H9 (cell line): ENCODE results near the gene TCF7L1. TPM values are rescaled to one million over a fixed set of nuclear protein-coding genes. Genes with fewer than 3 reads are reported as not detected.

ENCODE experiments used
- DNase-seq: peaks from one replicate; pipeline ENCODE4 v3.0.0-alpha.2; 2017
- H2AFZ ChIP-seq: one replicate; pipeline ENCODE4 v1.6.1; 2013; ENCODE audit warnings: mild to moderate bottlenecking, low read length, control low read depth, moderate library complexity
- H2AK5ac ChIP-seq: 2 replicates; pipeline ENCODE4 v1.6.1; 2013; ENCODE audit warnings: low read length, control low read depth, mixed read lengths; ENCODE audit not compliant: insufficient read length
- H2BK120ac ChIP-seq: one replicate; pipeline ENCODE4 v1.6.1; 2013; ENCODE audit warnings: low read depth, mild to moderate bottlenecking, low read length, control low read depth, inconsistent platforms; ENCODE audit not compliant: poor library complexity, severe bottlenecking
- H2BK12ac ChIP-seq: 2 replicates; pipeline ENCODE4 v1.6.1; 2013; ENCODE audit warnings: low read length, control low read depth, mixed read lengths, low read depth; ENCODE audit not compliant: insufficient read length
- H2BK15ac ChIP-seq: 2 replicates; pipeline ENCODE4 v1.6.1; 2013; ENCODE audit warnings: low read depth, low read length, control low read depth
- H2BK20ac ChIP-seq: one replicate; pipeline ENCODE4 v1.6.1; 2013; ENCODE audit warnings: low read depth, mild to moderate bottlenecking, low read length, control low read depth, inconsistent platforms; ENCODE audit not compliant: poor library complexity, severe bottlenecking
- H2BK5ac ChIP-seq: 2 replicates; pipeline ENCODE4 v1.6.1; 2013; ENCODE audit warnings: low read length, control low read depth, mixed read lengths; ENCODE audit not compliant: insufficient read length
- H3K14ac ChIP-seq: 2 replicates; pipeline ENCODE4 v1.6.1; 2013; ENCODE audit warnings: low read length, control low read depth; ENCODE audit not compliant: insufficient read depth
- H3K18ac ChIP-seq: 2 replicates; pipeline ENCODE4 v1.6.1; 2013; ENCODE audit warnings: low read depth, mild to moderate bottlenecking, mixed read lengths, low read length, control low read depth; ENCODE audit not compliant: insufficient read length
- H3K23ac ChIP-seq: 2 replicates; pipeline ENCODE4 v1.6.1; 2013; ENCODE audit warnings: low read length, control low read depth, mixed read lengths, low read depth; ENCODE audit not compliant: insufficient read length
- H3K23me2 ChIP-seq: 2 replicates; pipeline ENCODE4 v1.6.1; 2013; ENCODE audit warnings: low read depth, mild to moderate bottlenecking, mixed read lengths, low read length, control low read depth; ENCODE audit not compliant: insufficient read length, poor library complexity, severe bottlenecking
- H3K27ac ChIP-seq: 2 replicates; pipeline ENCODE4 v1.5.1; 2013; ENCODE audit warnings: low read length, control low read depth, mixed read lengths, low read depth; ENCODE audit not compliant: insufficient read length
- H3K27me3 ChIP-seq: 2 replicates; pipeline ENCODE4 v1.6.1; 2013; ENCODE audit warnings: low read length, control low read depth, inconsistent platforms; ENCODE audit not compliant: insufficient read depth
- H3K4ac ChIP-seq: 2 replicates; pipeline ENCODE4 v1.6.1; 2013; ENCODE audit warnings: low read depth, mild to moderate bottlenecking, control low read depth, inconsistent platforms, low read length, moderate library complexity
- H3K4me1 ChIP-seq: 2 replicates; pipeline ENCODE4 v1.6.1; 2013; ENCODE audit warnings: low read length, control low read depth, inconsistent platforms; ENCODE audit not compliant: insufficient read depth
- H3K4me2 ChIP-seq: 2 replicates; pipeline ENCODE4 v1.6.1; 2013; ENCODE audit warnings: low read length, control low read depth, mixed read lengths; ENCODE audit not compliant: insufficient read length, insufficient read depth
- H3K56ac ChIP-seq: 2 replicates; pipeline ENCODE4 v1.6.1; 2013; ENCODE audit warnings: low read depth, mild to moderate bottlenecking, mixed read lengths, low read length, control low read depth; ENCODE audit not compliant: insufficient read length
- H3K79me1 ChIP-seq: 2 replicates; pipeline ENCODE4 v1.6.1; 2013; ENCODE audit warnings: low read depth, mild to moderate bottlenecking, moderate library complexity, low read length, control low read depth, inconsistent platforms; ENCODE audit not compliant: insufficient read depth, poor library complexity, severe bottlenecking
- H3K79me2 ChIP-seq: 2 replicates; pipeline ENCODE4 v1.6.1; 2013; ENCODE audit warnings: low read length, control low read depth, inconsistent platforms; ENCODE audit not compliant: insufficient read depth
- H3K9ac ChIP-seq: 2 replicates; pipeline ENCODE4 v1.6.1; 2013; ENCODE audit warnings: low read length, control low read depth, mixed read lengths; ENCODE audit not compliant: insufficient read length; ENCODE audit errors: extremely low read depth
- H3K9me3 ChIP-seq: one replicate; pipeline ENCODE4 v1.6.1; 2013; ENCODE audit warnings: low read depth, low read length, inconsistent platforms; ENCODE audit not compliant: control insufficient read depth
- H3T11ph ChIP-seq: one replicate; pipeline ENCODE4 v1.6.1; 2013; ENCODE audit warnings: mild to moderate bottlenecking, low read length, control low read depth, inconsistent platforms
- H4K20me1 ChIP-seq: one replicate; pipeline ENCODE4 v1.6.1; 2013; ENCODE audit not compliant: control insufficient read depth, insufficient read length, insufficient read depth
- H4K5ac ChIP-seq: 2 replicates; pipeline ENCODE4 v1.6.1; 2013; ENCODE audit warnings: low read depth, mild to moderate bottlenecking, mixed read lengths, low read length, control low read depth; ENCODE audit not compliant: insufficient read length
- H4K8ac ChIP-seq: replicated peaks from 2 replicates; pipeline ENCODE4 v1.6.1; 2013; ENCODE audit warnings: low read length, control low read depth, mixed read lengths, low read depth; ENCODE audit not compliant: insufficient read length
- H4K91ac ChIP-seq: 2 replicates; pipeline ENCODE4 v1.6.1; 2013; ENCODE audit warnings: low read depth, mild to moderate bottlenecking, moderate library complexity, mixed read lengths, low read length, control low read depth; ENCODE audit not compliant: insufficient read length
- H3K27ac Mint-ChIP-seq, 3 experiments: 2 replicates in 2 of 3; 3 replicates in 1 of 3; pipeline ENCODE4 v1.8.0; 2020 to 2021; ENCODE audit warnings: mixed read lengths in 3 of 3, mild to moderate bottlenecking in 1 of 3, moderate library complexity in 1 of 3
- H3K27me3 Mint-ChIP-seq: 2 replicates; pipeline ENCODE4 v1.8.0; 2021; ENCODE audit warnings: low read depth, mild to moderate bottlenecking, moderate library complexity, mixed read lengths
- H3K36me3 Mint-ChIP-seq, 3 experiments: 2 replicates in 2 of 3; 3 replicates in 1 of 3; pipeline ENCODE4 v1.8.0; 2020 to 2021; ENCODE audit warnings: low read depth in 3 of 3, mixed read lengths in 3 of 3; ENCODE audit not compliant: insufficient read depth in 1 of 3
- H3K4me1 Mint-ChIP-seq, 2 experiments: 2 replicates each; pipeline ENCODE4 v1.8.0; 2020; ENCODE audit warnings: mixed read lengths in 2 of 2
- H3K4me3 Mint-ChIP-seq, 2 experiments: 2 replicates in 1 of 2; 3 replicates in 1 of 2; pipeline ENCODE4 v1.8.0; 2020 to 2021; ENCODE audit warnings: mild to moderate bottlenecking in 2 of 2, mixed read lengths in 2 of 2, moderate library complexity in 1 of 2
- H3K9me3 Mint-ChIP-seq, 2 experiments: 2 replicates in 1 of 2; 3 replicates in 1 of 2; pipeline ENCODE4 v1.8.0; 2020; ENCODE audit warnings: mild to moderate bottlenecking in 2 of 2, mixed read lengths in 2 of 2, moderate library complexity in 1 of 2
- CTCF ChIP-seq: fragments of 200-600 bp; sonication (generic); conservative IDR thresholded peaks from 3 replicates; pipeline ENCODE4 v1.8.0; 2021; ENCODE audit warnings: antibody characterized with exemption, mild to moderate bottlenecking
- WGBS: extraction: QIAGEN DNeasy Blood & Tissue Kit; methylation state at CpG from one replicate; pipeline ENCODE4 v1.1.7; 2013; ENCODE audit warnings: missing lambda C conversion rate, low lambda C conversion rate, mixed read lengths; ENCODE audit not compliant: insufficient read length; ENCODE audit errors: extremely low coverage; 5-methylcytosine and 5-hydroxymethylcytosine counted together
- total RNA-seq: library from RNA; stranded (reverse); gene quantifications from 2 replicates; pipeline ENCODE4 v1.2.1, GENCODE V29; 2021

Gene TCF7L1
- total RNA-seq, 1 experiment from 2014 or later: 112 TPM

- H3K23ac ChIP-seq: no peak overlapping the region
- H3K9me3 ChIP-seq: no peaks in the 10 kb centered on the region
- H3K4me1 ChIP-seq: peaks cover 24% of the 10 kb centered on the region; the same call in 1 of the 2 replicates
- H3K56ac ChIP-seq: no peak overlapping the region
- no peak overlapping the region for H4K5ac ChIP-seq
- no peaks in the 10 kb centered on the region for H3K23me2 ChIP-seq
- no peak overlapping the region for H3K4me3 Mint-ChIP-seq
- no peak overlapping the region for H4K91ac ChIP-seq
- H2BK20ac ChIP-seq: no peak overlapping the region
- H2AK5ac ChIP-seq: no peak overlapping the region
- no peaks in the 10 kb centered on the region; the same call in none of the 2 replicates for H3K27me3 Mint-ChIP-seq
- H3K79me1 ChIP-seq: peaks cover 4% of the 10 kb centered on the region
- TF ChIP-seq CTCF: no peak
- H3K18ac ChIP-seq: no peak overlapping the region
- H3K27me3 ChIP-seq: no peaks in the 10 kb centered on the region
- H4K20me1 ChIP-seq: no peaks in the 10 kb centered on the region
- no peak overlapping the region for H3K4ac ChIP-seq
- no CpG with 5 or more reads among the region's 8 CpGs for whole genome bisulfite sequencing
- H3K27ac Mint-ChIP-seq: peak overlapping the region; percentile 32 to 73 (median 56); a peak in 5 of 7 replicates
- H2AFZ ChIP-seq: no peak overlapping the region
- no peak overlapping the region for H3K9ac ChIP-seq
- no peak overlapping the region for H2BK15ac ChIP-seq
- peaks cover 4% of the 10 kb centered on the region; the same call in 1 of the 2 replicates for H3K79me2 ChIP-seq
- no peak overlapping the region for H3T11ph ChIP-seq
- H3K14ac ChIP-seq: no peak overlapping the region
- no peaks in the 10 kb centered on the region for H3K9me3 Mint-ChIP-seq
- no peak overlapping the region for H2BK120ac ChIP-seq
- H3K4me1 Mint-ChIP-seq: peaks cover 74 to 76% of the 10 kb centered on the region in 2 experiments
- H3K36me3 Mint-ChIP-seq: peaks cover 19 to 27% (median 27%) of the 10 kb centered on the region in 3 experiments
- H3K27ac ChIP-seq: no peak overlapping the region
- H2BK5ac ChIP-seq: no peak overlapping the region
- H2BK12ac ChIP-seq: no peak overlapping the region
- no peak for DNase-seq
- no peak overlapping the region for H3K4me2 ChIP-seq
- no peak overlapping the region for H4K8ac ChIP-seq
Observed at GRCh38 chr2:85263591-85263990, 130.4 kb downstream of the TCF7L1 start.
